HG03558 (cell line): ENCODE data around the gene TMCC1.

ENCODE experiments used
- ATAC-seq: cut with Tn5 transposase; IDR thresholded peaks from one replicate; pipeline ENCODE4 v1.9.1; 2021; ENCODE audit warnings: moderate number of reproducible peaks; ENCODE audit not compliant: unreplicated experiment; ENCODE audit errors: extremely low read depth

The TMCC1 gene

GRCh38 chr3:129605203-129605921, 288.1 kb downstream of the TMCC1 start:
- ATAC-seq = no peak

- no peak for ATAC-seq
These were observed 288.7 kb downstream of the TMCC1 start for GRCh38 chr3:129604767-129605166.

GRCh38 chr3:129603991-129604749, 289.3 kb downstream of the TMCC1 start:
- no peak for ATAC-seq

GRCh38 chr3:129603561-129603942, 290.0 kb downstream of the TMCC1 start:
- no peak for ATAC-seq

- ATAC-seq = no peak
These were observed 290.6 kb downstream of the TMCC1 start for GRCh38 chr3:129602730-129603560.

GRCh38 chr3:129602309-129602708, 291.2 kb downstream of the TMCC1 start:
- ATAC-seq = no peak

GRCh38 chr3:129601713-129602112, 291.8 kb downstream of the TMCC1 start:
- ATAC-seq = no peak

- ATAC-seq = no peak
These were observed 293.2 kb downstream of the TMCC1 start for GRCh38 chr3:129600348-129600747.

GRCh38 chr3:129599607-129600006, 293.9 kb downstream of the TMCC1 start:
- no peak for ATAC-seq

- no peak for ATAC-seq
These were observed 294.4 kb downstream of the TMCC1 start for GRCh38 chr3:129599073-129599472.

- no peak for ATAC-seq
These were observed 295.0 kb downstream of the TMCC1 start for GRCh38 chr3:129598484-129598883.

GRCh38 chr3:129598000-129598381, 295.5 kb downstream of the TMCC1 start:
- ATAC-seq = no peak
